Measurements from ENCODE around the gene MAST2. TPM values are rescaled to one million over a fixed set of nuclear protein-coding genes. Genes with fewer than 3 reads are reported as not detected.
A peak's percentile ranks its signal among the peaks of the same experiment; 100 is the strongest.
"Not testable (repeated sequence)": the region's sequence is repeated elsewhere in the genome, so short reads cannot be mapped to it uniquely, and the experiment has no call there.

Gene MAST2
- polyA plus RNA-seq, 3 donors from 2014 or later, result 1.4 to 7.9 (median 7.4) TPM

DNA sequence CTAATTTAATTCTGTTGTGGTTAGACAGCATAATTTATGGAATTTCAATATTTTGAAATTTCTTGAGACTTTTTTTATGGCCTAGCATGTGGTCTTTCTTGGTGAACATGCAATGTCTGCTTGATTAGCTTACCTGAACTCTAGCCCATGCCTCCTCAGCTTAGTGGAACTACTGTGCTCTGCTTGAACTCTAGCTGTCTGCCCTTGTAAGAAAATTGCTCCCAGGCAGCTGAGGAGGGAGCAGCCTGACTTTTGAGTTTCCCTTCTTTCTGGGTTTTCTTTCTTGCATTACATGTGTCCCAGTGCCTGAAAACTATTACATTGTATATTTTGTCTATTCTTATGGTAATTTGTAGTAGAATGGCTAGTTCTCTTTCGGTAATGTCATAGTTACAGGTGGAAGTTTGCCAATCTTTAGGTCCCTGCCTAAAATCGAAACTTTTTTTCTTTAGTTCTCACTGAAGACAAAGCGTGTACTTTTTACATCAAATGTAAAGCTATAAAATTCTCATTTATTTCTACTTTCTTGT, 105.3 kb downstream of the MAST2 start:
- Mint-ChIP-seq H3K27ac (no peak overlapping the region), H3K36me3 (no peaks in the 10 kb centered on the region), H3K4me3 (no peak overlapping the region), H3K9me3 (no peaks in the 10 kb centered on the region), H3K27me3 (ENCODE audit: low read depth in 3 of 3) (peaks cover 0 to 2% (median 0%) of the 10 kb centered on the region in 3 donors), H3K4me1 (peaks cover 8 to 9% of the 10 kb centered on the region in 2 donors)
- DNase-seq, result no peak

DNA sequence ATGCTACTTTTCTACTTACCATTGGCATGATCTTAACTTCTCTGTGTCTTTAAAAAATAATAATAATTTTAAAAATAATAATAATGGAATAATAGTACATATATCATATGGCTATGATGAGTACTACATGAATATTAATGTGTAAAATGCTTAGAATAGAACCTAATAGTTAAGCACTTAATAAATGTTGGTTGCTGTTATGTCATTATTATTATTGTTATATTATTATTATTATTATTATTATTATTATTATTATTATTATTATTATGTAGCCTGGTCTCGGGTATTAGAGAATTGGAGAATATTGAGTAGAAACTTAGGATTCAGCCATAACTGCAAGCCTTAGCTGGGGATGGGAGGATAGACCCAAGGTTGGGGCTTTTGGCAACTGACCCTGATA, 108.2 kb downstream of the MAST2 start:
- Mint-ChIP-seq H3K27me3 (ENCODE audit: low read depth in 3 of 3) (peaks cover 0 to 2% (median 0%) of the 10 kb centered on the region in 3 donors), H3K27ac (no peak overlapping the region), H3K4me1 (peaks cover 15 to 18% of the 10 kb centered on the region in 2 donors), H3K36me3 (no peaks in the 10 kb centered on the region), H3K4me3 (no peak overlapping the region), H3K9me3 (no peaks in the 10 kb centered on the region)
- no peak for DNase-seq

DNA sequence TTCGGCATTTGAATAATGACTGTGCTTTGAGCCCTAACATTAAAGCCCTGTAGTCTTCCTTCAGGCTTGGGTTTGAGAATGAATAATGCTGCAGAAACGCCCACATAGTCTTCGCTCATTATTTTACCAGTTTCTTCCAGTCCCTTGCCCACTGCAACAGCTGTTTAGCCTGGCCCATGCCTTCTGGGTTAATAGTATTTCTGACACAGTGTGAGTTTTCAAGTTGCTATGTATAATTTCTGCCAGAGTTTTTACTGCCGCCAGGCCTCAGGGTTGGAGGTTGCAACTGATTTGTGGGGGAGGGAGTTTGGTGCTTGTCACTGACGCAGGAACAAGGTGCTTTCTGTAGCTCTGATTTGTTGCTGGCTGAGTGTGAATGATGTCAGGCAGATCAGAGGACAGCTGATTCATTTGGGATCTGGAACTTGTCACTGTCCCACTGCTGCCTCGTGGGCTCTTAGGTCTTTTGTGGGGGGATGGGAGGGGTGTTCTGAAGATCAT, 109.8 kb downstream of the MAST2 start:
- DNase-seq, result no peak
- Mint-ChIP-seq H3K27me3 (ENCODE audit: low read depth in 3 of 3) (no peaks in the 10 kb centered on the region), H3K4me1 (peaks cover 15 to 18% of the 10 kb centered on the region in 2 donors)

GRCh38 chr1:45913731-45914501, 110.5 kb downstream of the MAST2 start:
- no peak for DNase-seq
- peak overlapping the region in 1 of 5 donors; percentile 35 for H3K4me3 Mint-ChIP-seq
- H3K27ac Mint-ChIP-seq, result peak overlapping the region in 1 of 6 donors; percentile 40

More for the DNA sequence above, 109.8 kb downstream of the MAST2 start:
- Mint-ChIP-seq H3K36me3 (peaks cover 0 to 5% (median 0%) of the 10 kb centered on the region in 3 donors), H3K9me3 (no peaks in the 10 kb centered on the region), H3K4me3 (peak overlapping the region in 1 of 5 donors; percentile 35), H3K27ac (peak overlapping the region in 2 of 6 donors; percentile 17 to 20)

GRCh38 chr1:45914836-45915235, 111.4 kb downstream of the MAST2 start:
- Mint-ChIP-seq H3K4me1 (peaks cover 15 to 18% of the 10 kb centered on the region in 2 donors), H3K9me3 (no peaks in the 10 kb centered on the region), H3K27ac (no peak overlapping the region), H3K4me3 (no peak overlapping the region), H3K27me3 (ENCODE audit: low read depth in 3 of 3) (no peaks in the 10 kb centered on the region), H3K36me3 (peaks cover 0 to 12% (median 0%) of the 10 kb centered on the region in 3 donors)
- DNase-seq, result no peak

More at GRCh38 chr1:45913731-45914501, 110.5 kb downstream of the MAST2 start:
- Mint-ChIP-seq H3K36me3 (peaks cover 0 to 7% (median 0%) of the 10 kb centered on the region in 3 donors), H3K27me3 (ENCODE audit: low read depth in 3 of 3) (no peaks in the 10 kb centered on the region), H3K9me3 (no peaks in the 10 kb centered on the region), H3K4me1 (peaks cover 15 to 18% of the 10 kb centered on the region in 2 donors)

GRCh38 chr1:45922374-45922773, 119.0 kb downstream of the MAST2 start:
- Mint-ChIP-seq H3K9me3 (no peaks in the 10 kb centered on the region), H3K4me1 (peaks cover 52 to 53% of the 10 kb centered on the region in 2 donors), H3K27ac (no peak overlapping the region), H3K4me3 (no peak overlapping the region), H3K36me3 (peaks cover 0 to 15% (median 0%) of the 10 kb centered on the region in 3 donors), H3K27me3 (ENCODE audit: low read depth in 3 of 3) (peaks cover 0 to 1% (median 0%) of the 10 kb centered on the region in 3 donors)
- DNase-seq, result no peak

DNA sequence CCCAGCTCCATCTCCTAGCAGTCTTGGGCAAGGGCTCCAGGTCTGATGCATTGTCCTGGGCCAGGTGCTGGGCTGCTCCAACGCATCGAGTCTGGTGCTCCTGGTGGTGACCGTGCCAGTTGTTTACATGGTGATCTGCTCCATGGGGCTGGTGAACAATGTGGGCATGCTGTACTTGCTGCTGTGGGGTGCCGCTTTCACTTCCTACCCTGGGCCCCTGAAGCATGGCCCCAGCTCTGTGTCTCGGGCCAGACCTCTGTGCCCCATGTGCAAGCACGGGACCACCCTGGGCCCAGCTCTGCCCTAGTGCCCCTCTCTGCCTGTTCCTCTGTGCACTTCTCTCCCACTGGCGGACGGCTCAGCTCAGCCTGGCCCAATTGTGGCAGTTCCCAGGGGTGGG, 119.4 kb downstream of the MAST2 start:
- DNase-seq, result no peak
- peak overlapping the region in 4 of 5 donors; percentile 5 to 68 (median 40) for H3K4me3 Mint-ChIP-seq
- H3K36me3 Mint-ChIP-seq, result peaks cover 0 to 14% (median 0%) of the 10 kb centered on the region in 3 donors
- H3K9me3 Mint-ChIP-seq, result no peaks in the 10 kb centered on the region
- peaks cover 57 to 58% of the 10 kb centered on the region in 2 donors for H3K4me1 Mint-ChIP-seq
- H3K27ac Mint-ChIP-seq, result peak overlapping the region in 5 of 6 donors; percentile 10 to 83 (median 59)
- H3K27me3 Mint-ChIP-seq (ENCODE audit: low read depth in 3 of 3), result peaks cover 0 to 1% (median 0%) of the 10 kb centered on the region in 3 donors

DNA sequence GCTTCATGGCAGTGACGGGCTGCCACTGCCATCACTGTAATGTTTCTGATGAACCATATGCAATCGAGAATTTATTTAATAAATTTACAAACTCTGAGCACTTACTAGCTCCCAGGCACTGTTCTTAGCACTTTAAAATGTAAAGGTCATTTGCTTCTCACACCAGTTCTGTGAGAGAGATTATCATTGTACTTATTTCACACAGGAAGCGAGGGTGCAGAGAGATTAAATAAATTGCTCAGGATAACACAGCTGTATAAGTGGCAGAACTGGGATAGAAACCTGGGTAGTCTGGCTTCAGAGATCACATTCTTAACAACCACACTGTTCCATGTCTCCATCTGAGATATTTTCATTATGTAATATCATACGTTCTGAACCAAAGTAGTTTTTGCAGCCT, 119.9 kb downstream of the MAST2 start:
- Mint-ChIP-seq H3K27me3 (ENCODE audit: low read depth in 3 of 3) (peaks cover 0 to 1% (median 0%) of the 10 kb centered on the region in 3 donors), H3K4me1 (peaks cover 62 to 63% of the 10 kb centered on the region in 2 donors), H3K9me3 (no peaks in the 10 kb centered on the region), H3K4me3 (peak overlapping the region in 3 of 5 donors; percentile 19 to 68 (median 60)), H3K27ac (peak overlapping the region in 4 of 6 donors; percentile 10 to 83 (median 62)), H3K36me3 (peaks cover 0 to 9% (median 0%) of the 10 kb centered on the region in 3 donors)
- DNase-seq, result no peak

DNA sequence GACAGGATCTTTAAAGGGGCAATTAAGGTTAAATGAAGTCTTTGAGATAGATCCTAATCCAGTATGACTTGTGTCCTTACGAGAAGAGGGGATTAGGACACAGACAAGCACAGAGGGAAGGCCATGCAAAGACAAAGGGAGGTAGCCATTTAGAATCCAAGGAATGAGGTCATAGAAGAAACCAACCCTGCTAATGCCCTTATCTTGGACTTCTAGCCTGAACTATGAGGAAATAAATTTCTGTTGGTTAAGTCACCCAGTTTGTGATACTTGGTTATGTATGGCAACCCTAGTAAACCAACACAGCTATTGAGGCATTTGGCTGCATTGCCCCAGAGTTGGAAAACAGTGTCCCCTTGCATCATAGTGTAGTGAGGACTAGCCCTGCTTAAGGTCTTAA, 121.3 kb downstream of the MAST2 start:
- DNase-seq, result no peak
- Mint-ChIP-seq H3K27ac (peak overlapping the region in 1 of 6 donors; percentile 0), H3K4me1 (peaks cover 76 to 77% of the 10 kb centered on the region in 2 donors), H3K36me3 (peaks cover 0 to 4% (median 0%) of the 10 kb centered on the region in 3 donors), H3K9me3 (no peaks in the 10 kb centered on the region), H3K4me3 (no peak overlapping the region), H3K27me3 (ENCODE audit: low read depth in 3 of 3) (peaks cover 0 to 1% (median 0%) of the 10 kb centered on the region in 3 donors)

DNA sequence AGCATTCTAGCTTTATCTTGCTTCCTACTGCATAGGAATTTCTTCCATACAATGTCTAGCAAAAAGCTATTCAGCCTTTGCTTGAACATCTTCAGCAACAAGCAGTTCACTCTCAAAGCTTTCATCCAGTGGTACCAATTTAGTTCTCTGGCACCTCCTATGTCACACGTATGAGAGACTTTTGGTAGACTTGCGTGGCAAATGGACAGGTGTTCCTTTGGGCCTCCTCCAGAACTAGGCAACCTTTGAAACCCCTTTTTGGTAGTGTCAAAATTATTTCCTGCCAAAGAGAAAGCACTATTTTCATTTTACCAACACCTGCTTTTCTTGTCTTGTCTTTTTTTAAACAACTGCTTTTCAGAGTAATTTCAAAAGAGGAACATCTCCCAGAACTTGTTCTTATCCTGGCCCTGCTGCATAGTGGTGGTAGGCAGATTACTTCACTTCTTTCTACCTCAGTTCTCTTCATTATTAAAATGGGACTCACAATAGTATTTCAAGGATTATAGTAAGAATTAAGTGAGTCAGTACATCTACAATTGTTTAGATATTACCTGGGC, 122.4 kb downstream of the MAST2 start:
- no peaks in the 10 kb centered on the region for H3K9me3 Mint-ChIP-seq
- H3K4me1 Mint-ChIP-seq, result peaks cover 82 to 83% of the 10 kb centered on the region in 2 donors
- peak overlapping the region; percentile 33 to 88 (median 63) for H3K27ac Mint-ChIP-seq
- H3K4me3 Mint-ChIP-seq, result peak overlapping the region in 1 of 5 donors; percentile 44
- peaks cover 0 to 1% (median 0%) of the 10 kb centered on the region in 3 donors for H3K27me3 Mint-ChIP-seq (ENCODE audit: low read depth in 3 of 3)
- H3K36me3 Mint-ChIP-seq, result peaks cover 0 to 4% (median 0%) of the 10 kb centered on the region in 3 donors
- no peak for DNase-seq

- Mint-ChIP-seq H3K27ac (peak overlapping the region; percentile 33 to 88 (median 63)), H3K27me3 (ENCODE audit: low read depth in 3 of 3) (peaks cover 0 to 1% (median 0%) of the 10 kb centered on the region in 3 donors), H3K4me1 (peaks cover 81 to 84% of the 10 kb centered on the region in 2 donors), H3K9me3 (no peaks in the 10 kb centered on the region), H3K4me3 (peak overlapping the region in 1 of 5 donors; percentile 44), H3K36me3 (peaks cover 0 to 4% (median 0%) of the 10 kb centered on the region in 3 donors)
- DNase-seq, result no peak
Observed at GRCh38 chr1:45926330-45926729, 122.9 kb downstream of the MAST2 start.

DNA sequence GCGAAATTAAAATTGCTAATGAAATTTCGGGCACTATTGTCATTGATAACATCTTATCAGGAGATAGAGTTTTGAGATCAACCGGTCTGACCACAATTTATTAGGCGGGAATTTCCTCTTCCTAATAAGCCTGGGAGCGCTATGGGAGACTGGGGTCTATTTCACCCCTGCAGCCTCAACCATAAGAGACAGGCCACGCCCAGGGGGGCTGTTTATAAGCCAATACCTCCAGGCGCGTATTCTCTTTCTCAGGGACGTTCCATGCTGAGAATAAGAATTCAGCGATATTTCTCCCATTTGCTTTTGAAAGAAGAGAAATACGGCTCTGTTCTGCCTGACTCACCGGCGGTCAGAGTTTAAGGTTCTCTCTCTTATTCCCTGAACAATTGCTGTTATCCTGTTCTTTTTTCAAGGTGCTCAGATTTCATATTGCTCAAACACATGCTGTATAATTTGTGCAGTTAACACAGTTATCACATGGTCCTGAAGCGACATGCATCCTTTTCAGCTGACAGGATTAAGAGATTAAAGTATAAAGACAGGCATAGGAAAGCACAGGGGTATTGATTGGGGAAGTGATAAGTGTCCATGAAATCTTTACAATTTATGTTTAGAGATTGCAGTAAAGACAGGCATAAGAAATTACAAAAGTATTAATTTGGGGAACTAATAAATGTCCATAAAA, 124.0 kb downstream of the MAST2 start:
- H3K9me3 Mint-ChIP-seq; H3K27me3 Mint-ChIP-seq (ENCODE audit: low read depth in 3 of 3); H3K36me3 Mint-ChIP-seq; H3K4me3 Mint-ChIP-seq; DNase-seq: not testable (repeated sequence)
- H3K27ac Mint-ChIP-seq, result peak overlapping the region in 2 of 6 donors; percentile 22 to 50
- peaks cover 76 to 79% of the 10 kb centered on the region in 2 donors for H3K4me1 Mint-ChIP-seq

DNA sequence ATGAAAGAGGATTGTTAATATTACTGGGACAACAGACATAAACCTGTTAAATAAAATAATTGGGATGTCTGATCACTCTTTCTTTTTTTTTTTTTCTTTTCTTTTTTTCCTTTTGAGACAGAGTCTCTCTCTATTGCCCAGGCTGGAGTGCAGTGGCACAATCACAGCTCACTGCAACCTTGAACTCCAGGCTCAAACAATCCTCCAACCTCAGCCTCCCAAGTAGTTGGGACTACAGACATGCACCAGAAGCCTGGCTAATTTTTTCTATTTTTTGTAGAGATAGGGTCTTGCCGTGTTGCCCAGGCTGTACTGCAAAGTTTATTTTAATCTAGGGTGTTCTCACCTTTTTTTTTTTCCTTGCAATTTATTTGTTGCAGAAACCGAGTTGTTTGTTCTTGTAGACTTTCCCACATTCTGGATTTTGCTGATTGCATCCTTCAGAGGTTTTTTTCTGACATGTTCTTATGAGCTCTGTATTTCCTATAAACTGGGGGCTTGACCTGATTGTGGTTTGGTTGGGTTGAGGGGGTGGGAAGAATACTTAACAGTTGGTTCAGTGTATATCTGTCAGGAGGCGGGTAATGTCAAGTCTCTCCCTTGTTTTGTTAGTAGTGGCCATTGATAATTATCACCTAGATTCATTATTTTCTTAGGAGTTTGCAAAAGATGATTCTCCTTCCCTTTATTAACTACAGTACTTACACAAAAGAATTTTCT, 125.2 kb downstream of the MAST2 start:
- Mint-ChIP-seq H3K27me3 (ENCODE audit: low read depth in 3 of 3) (no peaks in the 10 kb centered on the region), H3K27ac (peak overlapping the region; percentile 56 to 88 (median 66)), H3K36me3 (no peaks in the 10 kb centered on the region), H3K9me3 (no peaks in the 10 kb centered on the region), H3K4me3 (peak overlapping the region; percentile 31 to 71 (median 56)), H3K4me1 (peaks cover 74 to 81% of the 10 kb centered on the region in 2 donors)
- no peak for DNase-seq
